ENCODE results near the gene FUCA1.

Gene FUCA1

GRCh38 chr1:23867895-23868556, at the start of gene FUCA1:
Gene FUCA1, minus strand, starts transcription at chr1:23868290. Its CDS starts 4 bp downstream, at chr1:23868286.
- no peaks in the 10 kb centered on the region for H3K79me2 ChIP-seq (ENCODE audit: control insufficient read depth, insufficient read depth, low read length, unreplicated experiment)
- peak within 1 kb of the TSS; percentile 77 for H2AFZ ChIP-seq (ENCODE audit: low read length, unreplicated experiment)
- H3K27me3 ChIP-seq (ENCODE audit: insufficient read depth, low read length): no peaks in the 10 kb centered on the region
- H3K4me3 ChIP-seq (ENCODE audit: low read depth, low read length): peak within 1 kb of the TSS; percentile 77
- no peak within 1 kb of the TSS for H3K27ac ChIP-seq (ENCODE audit: low read depth, low read length)
- H3K4me1 ChIP-seq (ENCODE audit: control insufficient read depth, insufficient read depth, low read length, unreplicated experiment): peaks cover 2% of the 10 kb centered on the region
- no peaks in the 10 kb centered on the region for H3K36me3 ChIP-seq (ENCODE audit: insufficient read depth, low read length)

GRCh38 chr1:23916209-23917131, 48.4 kb upstream of the FUCA1 start:
- H3K27ac ChIP-seq (ENCODE audit: low read depth, low read length): no peak overlapping the region
- no peak overlapping the region for H2AFZ ChIP-seq (ENCODE audit: low read length, unreplicated experiment)
- H3K4me3 ChIP-seq (ENCODE audit: low read depth, low read length): no peak overlapping the region
- no peaks in the 10 kb centered on the region for H3K27me3 ChIP-seq (ENCODE audit: insufficient read depth, low read length)
- no peaks in the 10 kb centered on the region for H3K79me2 ChIP-seq (ENCODE audit: control insufficient read depth, insufficient read depth, low read length, unreplicated experiment)
- no peaks in the 10 kb centered on the region for H3K36me3 ChIP-seq (ENCODE audit: insufficient read depth, low read length)
- H3K4me1 ChIP-seq (ENCODE audit: control insufficient read depth, insufficient read depth, low read length, unreplicated experiment): no peaks in the 10 kb centered on the region

DNA sequence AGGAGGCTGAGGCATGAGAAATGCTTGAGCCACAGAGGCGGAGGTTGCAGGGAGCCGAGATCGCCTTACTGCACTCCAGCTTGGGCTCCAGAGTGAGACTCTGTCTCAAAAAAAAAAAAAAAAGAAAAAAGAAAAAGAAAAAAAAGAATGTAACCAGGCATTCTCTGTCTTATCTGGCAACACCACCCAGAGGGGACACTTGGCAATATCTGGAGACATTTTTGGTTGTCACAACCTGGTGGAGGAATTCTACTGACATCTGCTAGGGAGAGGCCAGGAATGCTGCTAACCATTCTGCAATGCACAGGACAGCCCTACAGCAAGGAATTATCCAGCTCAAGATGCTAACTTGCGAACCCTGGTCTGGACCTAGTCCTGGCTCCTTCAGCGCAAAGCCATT, 47.4 kb upstream of the FUCA1 start:
- H3K36me3 ChIP-seq (ENCODE audit: insufficient read depth, low read length): no peaks in the 10 kb centered on the region
- H3K4me1 ChIP-seq (ENCODE audit: control insufficient read depth, insufficient read depth, low read length, unreplicated experiment): no peaks in the 10 kb centered on the region
- no peaks in the 10 kb centered on the region; the same call in 1 of the 2 replicates for H3K27me3 ChIP-seq (ENCODE audit: insufficient read depth, low read length)
- H3K27ac ChIP-seq (ENCODE audit: low read depth, low read length): no peak overlapping the region
- no peak overlapping the region for H3K4me3 ChIP-seq (ENCODE audit: low read depth, low read length)
- H2AFZ ChIP-seq (ENCODE audit: low read length, unreplicated experiment): no peak overlapping the region
- H3K79me2 ChIP-seq (ENCODE audit: control insufficient read depth, insufficient read depth, low read length, unreplicated experiment): no peaks in the 10 kb centered on the region

DNA sequence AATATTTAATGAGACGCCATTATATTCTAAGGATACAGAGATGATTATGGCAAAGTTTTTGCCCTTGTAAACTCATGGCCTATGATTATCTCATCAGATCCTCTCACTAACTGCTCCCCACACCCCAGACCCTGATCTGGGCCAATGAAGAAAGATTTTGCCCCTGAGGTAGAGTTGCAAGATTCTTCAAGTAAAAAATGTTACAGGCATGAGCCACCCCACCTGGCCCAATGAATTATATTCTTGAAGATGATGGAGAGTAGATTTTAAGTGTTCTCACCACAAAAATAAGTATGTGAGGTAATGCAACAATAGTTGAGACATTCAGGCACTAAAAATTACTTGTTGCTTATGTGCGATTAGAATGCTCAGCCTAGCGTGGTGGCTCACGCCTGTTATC, 46.8 kb upstream of the FUCA1 start:
- H3K27me3 ChIP-seq (ENCODE audit: insufficient read depth, low read length): no peaks in the 10 kb centered on the region; the same call in 1 of the 2 replicates
- no peaks in the 10 kb centered on the region for H3K36me3 ChIP-seq (ENCODE audit: insufficient read depth, low read length)
- H3K79me2 ChIP-seq (ENCODE audit: control insufficient read depth, insufficient read depth, low read length, unreplicated experiment): no peaks in the 10 kb centered on the region
- no peak overlapping the region for H2AFZ ChIP-seq (ENCODE audit: low read length, unreplicated experiment)
- no peak overlapping the region for H3K4me3 ChIP-seq (ENCODE audit: low read depth, low read length)
- no peak overlapping the region for H3K27ac ChIP-seq (ENCODE audit: low read depth, low read length)
- H3K4me1 ChIP-seq (ENCODE audit: control insufficient read depth, insufficient read depth, low read length, unreplicated experiment): no peaks in the 10 kb centered on the region

- H3K27me3 ChIP-seq (ENCODE audit: insufficient read depth, low read length): peaks cover 14% of the 10 kb centered on the region
- H3K79me2 ChIP-seq (ENCODE audit: control insufficient read depth, insufficient read depth, low read length, unreplicated experiment): no peaks in the 10 kb centered on the region
- H3K4me3 ChIP-seq (ENCODE audit: low read depth, low read length): no peak within 1 kb of the TSS
- no peak within 1 kb of the TSS for H3K27ac ChIP-seq (ENCODE audit: low read depth, low read length)
- H3K4me1 ChIP-seq (ENCODE audit: control insufficient read depth, insufficient read depth, low read length, unreplicated experiment): no peaks in the 10 kb centered on the region
- H3K36me3 ChIP-seq (ENCODE audit: insufficient read depth, low read length): no peaks in the 10 kb centered on the region
- H2AFZ ChIP-seq (ENCODE audit: low read length, unreplicated experiment): no peak within 1 kb of the TSS
Observed at GRCh38 chr1:23913212-23913880, 45.3 kb upstream of the FUCA1 start, which contains the start of gene CNR2. Gene CNR2, minus strand, starts transcription at chr1:23913362. Its CDS starts 37,745 bp downstream, at chr1:23875617.

GRCh38 chr1:23911921-23912320, 43.8 kb upstream of the FUCA1 start:
- Histone ChIP-seq H3K27ac (ENCODE audit: low read depth, low read length) (no peak overlapping the region), H2AFZ (ENCODE audit: low read length, unreplicated experiment) (no peak overlapping the region), H3K79me2 (ENCODE audit: control insufficient read depth, insufficient read depth, low read length, unreplicated experiment) (no peaks in the 10 kb centered on the region), H3K4me1 (ENCODE audit: control insufficient read depth, insufficient read depth, low read length, unreplicated experiment) (no peaks in the 10 kb centered on the region), H3K36me3 (ENCODE audit: insufficient read depth, low read length) (no peaks in the 10 kb centered on the region), H3K27me3 (ENCODE audit: insufficient read depth, low read length) (peaks cover 14% of the 10 kb centered on the region), H3K4me3 (ENCODE audit: low read depth, low read length) (no peak overlapping the region)

DNA sequence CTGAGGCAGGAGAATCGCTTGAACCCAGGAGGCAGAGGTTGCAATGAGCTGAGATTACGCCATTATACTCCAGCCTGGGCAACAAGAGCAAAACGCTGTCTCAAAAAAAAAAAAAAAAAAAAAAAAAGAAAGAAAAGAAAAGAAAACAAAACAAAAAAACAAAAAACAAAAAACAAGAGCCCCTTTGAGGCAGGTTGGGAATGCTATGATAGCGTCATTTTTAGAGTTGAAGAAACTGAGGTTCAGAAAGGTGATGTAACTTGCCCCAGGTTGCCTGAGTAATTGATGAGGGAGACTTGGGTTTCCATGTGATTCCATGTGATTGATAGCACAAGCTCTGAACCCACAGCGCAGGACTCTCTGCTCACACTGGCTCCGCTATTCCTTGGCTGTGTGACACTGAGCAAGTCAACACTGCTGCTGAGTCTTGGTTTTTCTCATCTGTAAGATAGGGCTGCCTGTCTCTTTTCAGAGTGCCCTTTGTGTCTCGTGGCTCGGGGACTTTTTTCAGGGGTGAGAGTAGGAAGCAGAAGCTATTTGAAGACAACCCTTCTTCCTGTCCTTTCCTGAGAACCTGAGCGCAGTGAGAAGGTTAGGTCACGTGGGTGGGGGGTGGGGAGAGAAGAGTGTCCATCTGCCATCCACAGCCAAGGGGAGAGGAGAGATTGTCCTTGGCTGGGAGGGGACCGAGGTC, 42.6 kb upstream of the FUCA1 start:
- H3K27me3 ChIP-seq (ENCODE audit: insufficient read depth, low read length): peaks cover 14% of the 10 kb centered on the region
- no peaks in the 10 kb centered on the region for H3K79me2 ChIP-seq (ENCODE audit: control insufficient read depth, insufficient read depth, low read length, unreplicated experiment)
- H3K4me1 ChIP-seq (ENCODE audit: control insufficient read depth, insufficient read depth, low read length, unreplicated experiment): no peaks in the 10 kb centered on the region
- H3K27ac ChIP-seq (ENCODE audit: low read depth, low read length): no peak overlapping the region
- H3K4me3 ChIP-seq (ENCODE audit: low read depth, low read length): no peak overlapping the region
- no peaks in the 10 kb centered on the region for H3K36me3 ChIP-seq (ENCODE audit: insufficient read depth, low read length)
- H2AFZ ChIP-seq (ENCODE audit: low read length, unreplicated experiment): no peak overlapping the region

- Histone ChIP-seq H2AFZ (ENCODE audit: low read length, unreplicated experiment) (no peak overlapping the region), H3K27ac (ENCODE audit: low read depth, low read length) (no peak overlapping the region), H3K79me2 (ENCODE audit: control insufficient read depth, insufficient read depth, low read length, unreplicated experiment) (no peaks in the 10 kb centered on the region), H3K4me3 (ENCODE audit: low read depth, low read length) (no peak overlapping the region), H3K4me1 (ENCODE audit: control insufficient read depth, insufficient read depth, low read length, unreplicated experiment) (no peaks in the 10 kb centered on the region), H3K27me3 (ENCODE audit: insufficient read depth, low read length) (peaks cover 14% of the 10 kb centered on the region), H3K36me3 (ENCODE audit: insufficient read depth, low read length) (no peaks in the 10 kb centered on the region)
Observed at GRCh38 chr1:23910144-23910543, 42.1 kb upstream of the FUCA1 start.

DNA sequence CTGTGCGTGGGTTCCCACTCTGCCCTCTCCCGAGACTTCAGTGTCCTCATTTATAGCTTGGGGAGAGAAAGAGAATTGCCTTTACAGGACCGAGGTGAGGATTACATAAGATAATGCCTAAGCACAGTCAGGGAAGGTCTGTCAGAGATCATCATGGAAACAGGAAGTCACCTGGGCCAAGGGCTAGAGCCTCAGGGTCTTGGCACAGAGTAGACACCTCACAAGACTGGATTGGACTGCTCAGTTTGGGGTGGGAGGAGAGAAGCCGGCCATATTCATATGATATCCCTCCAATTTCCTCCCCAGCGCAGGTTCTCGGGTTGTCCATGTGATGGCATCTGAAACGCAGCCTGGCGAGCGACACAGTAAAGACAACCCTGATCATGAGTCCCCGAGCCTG, 41.3 kb upstream of the FUCA1 start:
- Histone ChIP-seq H3K36me3 (ENCODE audit: insufficient read depth, low read length) (no peaks in the 10 kb centered on the region), H3K4me1 (ENCODE audit: control insufficient read depth, insufficient read depth, low read length, unreplicated experiment) (no peaks in the 10 kb centered on the region), H2AFZ (ENCODE audit: low read length, unreplicated experiment) (no peak overlapping the region), H3K4me3 (ENCODE audit: low read depth, low read length) (no peak overlapping the region), H3K79me2 (ENCODE audit: control insufficient read depth, insufficient read depth, low read length, unreplicated experiment) (no peaks in the 10 kb centered on the region), H3K27ac (ENCODE audit: low read depth, low read length) (no peak overlapping the region), H3K27me3 (ENCODE audit: insufficient read depth, low read length) (peaks cover 17% of the 10 kb centered on the region)

Data from ACC112 (cell line).